ENCODE results near the gene TSPAN6. TPM values are rescaled to one million over a fixed set of nuclear protein-coding genes. Genes with fewer than 3 reads are reported as not detected.

Gene TSPAN6
- total RNA-seq, 4 donors from 2014 or later: 10.8 to 17.0 (median 14.8) TPM

DNA sequence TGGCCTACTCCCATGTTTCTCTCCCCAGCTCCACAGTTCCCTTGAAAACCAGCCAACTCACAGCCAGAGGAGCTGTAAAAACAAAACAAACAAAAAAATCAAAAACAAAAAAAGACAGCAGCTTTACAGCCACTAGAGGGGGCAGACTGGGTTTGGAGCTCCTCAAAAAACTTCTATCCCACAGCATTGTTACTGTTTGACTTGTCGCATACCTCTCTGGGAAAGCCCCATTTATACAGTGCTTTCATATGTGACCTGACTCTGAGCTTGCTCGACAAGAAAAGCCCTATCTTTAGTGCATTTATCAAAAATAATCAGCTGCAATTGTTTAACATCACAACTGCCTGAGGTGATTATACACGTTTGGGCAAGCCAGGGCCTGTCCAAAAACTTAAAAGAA lies 21.6 kb downstream of the TSPAN6 start:
- no peak overlapping the region for H3K27ac ChIP-seq
- H3K4me1 ChIP-seq: no peaks in the 10 kb centered on the region
- no peaks in the 10 kb centered on the region for H3K27me3 ChIP-seq
- TF ChIP-seq, protein P1, sequence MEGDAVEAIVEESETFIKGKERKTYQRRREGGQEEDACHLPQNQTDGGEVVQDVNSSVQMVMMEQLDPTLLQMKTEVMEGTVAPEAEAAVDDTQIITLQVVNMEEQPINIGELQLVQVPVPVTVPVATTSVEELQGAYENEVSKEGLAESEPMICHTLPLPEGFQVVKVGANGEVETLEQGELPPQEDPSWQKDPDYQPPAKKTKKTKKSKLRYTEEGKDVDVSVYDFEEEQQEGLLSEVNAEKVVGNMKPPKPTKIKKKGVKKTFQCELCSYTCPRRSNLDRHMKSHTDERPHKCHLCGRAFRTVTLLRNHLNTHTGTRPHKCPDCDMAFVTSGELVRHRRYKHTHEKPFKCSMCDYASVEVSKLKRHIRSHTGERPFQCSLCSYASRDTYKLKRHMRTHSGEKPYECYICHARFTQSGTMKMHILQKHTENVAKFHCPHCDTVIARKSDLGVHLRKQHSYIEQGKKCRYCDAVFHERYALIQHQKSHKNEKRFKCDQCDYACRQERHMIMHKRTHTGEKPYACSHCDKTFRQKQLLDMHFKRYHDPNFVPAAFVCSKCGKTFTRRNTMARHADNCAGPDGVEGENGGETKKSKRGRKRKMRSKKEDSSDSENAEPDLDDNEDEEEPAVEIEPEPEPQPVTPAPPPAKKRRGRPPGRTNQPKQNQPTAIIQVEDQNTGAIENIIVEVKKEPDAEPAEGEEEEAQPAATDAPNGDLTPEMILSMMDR (IDR thresholded peaks at IDR 0.05): peak in 1 of 2 donors; percentile 19
- TF ChIP-seq POLR2AphosphoS5 (IDR thresholded peaks at IDR 0.05): no peak
- no peak overlapping the region for H3K4me3 ChIP-seq
- DNase-seq (ENCODE audit: low spot score in 2 of 2): no peak
- WGBS: 16% methylated on average over 3 of the region's 3 CpGs
- H3K9me3 ChIP-seq: no peaks in the 10 kb centered on the region
- H3K36me3 ChIP-seq: no peaks in the 10 kb centered on the region

DNA sequence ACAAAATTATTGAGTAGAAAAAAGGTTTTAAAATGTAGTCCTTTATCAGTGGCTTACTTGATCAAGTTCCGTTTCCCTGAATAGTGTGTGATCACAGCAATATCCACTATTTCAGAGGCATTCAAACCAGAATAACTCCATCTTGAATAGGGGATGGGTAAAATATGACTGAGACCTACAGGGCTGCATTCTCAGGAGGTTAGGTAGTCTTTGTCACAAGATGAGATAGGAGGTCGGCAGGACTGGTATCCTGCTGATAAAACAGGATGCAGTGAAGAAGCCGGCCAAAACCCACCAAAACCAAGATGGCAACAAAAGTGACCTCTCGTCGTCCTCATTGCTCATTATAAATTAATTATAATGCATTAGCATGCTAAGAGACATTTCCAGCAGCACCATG lies 24.7 kb downstream of the TSPAN6 start:
- 76% methylated on average over 5 of the region's 5 CpGs for WGBS
- Histone ChIP-seq H3K4me1 (no peaks in the 10 kb centered on the region), H3K9me3 (no peaks in the 10 kb centered on the region), H3K27me3 (no peaks in the 10 kb centered on the region), H3K4me3 (no peak overlapping the region), H3K27ac (no peak overlapping the region), H3K36me3 (no peaks in the 10 kb centered on the region)
- no peak for TF ChIP-seq POLR2AphosphoS5 (IDR thresholded peaks at IDR 0.05)
- TF ChIP-seq EP300 (IDR thresholded peaks at IDR 0.05): no peak
- TF ChIP-seq, protein P1 (IDR thresholded peaks at IDR 0.05): no peak
- no peak for TF ChIP-seq POLR2A (IDR thresholded peaks at IDR 0.05)
- no peak for DNase-seq (ENCODE audit: low spot score in 2 of 2)

DNA sequence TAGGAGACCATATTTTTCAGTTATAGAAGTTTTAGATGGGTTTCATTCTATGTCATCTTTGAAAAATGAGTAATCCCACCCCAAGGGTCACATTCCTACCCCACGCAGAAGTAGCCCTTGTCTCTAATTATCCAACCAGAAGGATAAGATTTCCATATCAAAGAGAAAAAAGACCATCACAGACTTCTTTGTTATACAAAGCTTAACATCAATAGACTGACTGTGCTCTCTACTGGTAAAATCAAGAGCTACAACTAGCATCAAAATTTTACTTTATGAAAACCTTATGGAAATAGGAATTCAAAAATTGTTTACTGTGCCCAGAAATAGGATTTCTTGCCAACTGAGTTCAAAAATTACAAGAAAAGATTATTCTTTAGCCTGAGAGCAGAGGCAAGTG lies 27.0 kb downstream of the TSPAN6 start:
- Histone ChIP-seq H3K4me3 (no peak overlapping the region), H3K9me3 (no peaks in the 10 kb centered on the region), H3K36me3 (no peaks in the 10 kb centered on the region), H3K27me3 (no peaks in the 10 kb centered on the region), H3K27ac (no peak overlapping the region), H3K4me1 (no peaks in the 10 kb centered on the region)
- TF ChIP-seq, protein P1 (IDR thresholded peaks at IDR 0.05): no peak
- no peak for TF ChIP-seq EP300 (IDR thresholded peaks at IDR 0.05)
- TF ChIP-seq POLR2AphosphoS5 (IDR thresholded peaks at IDR 0.05): no peak
- no peak for TF ChIP-seq POLR2A (IDR thresholded peaks at IDR 0.05)
- WGBS: 8% methylated on average over 1 of the region's 1 CpG
- DNase-seq (ENCODE audit: low spot score in 2 of 2): no peak

DNA sequence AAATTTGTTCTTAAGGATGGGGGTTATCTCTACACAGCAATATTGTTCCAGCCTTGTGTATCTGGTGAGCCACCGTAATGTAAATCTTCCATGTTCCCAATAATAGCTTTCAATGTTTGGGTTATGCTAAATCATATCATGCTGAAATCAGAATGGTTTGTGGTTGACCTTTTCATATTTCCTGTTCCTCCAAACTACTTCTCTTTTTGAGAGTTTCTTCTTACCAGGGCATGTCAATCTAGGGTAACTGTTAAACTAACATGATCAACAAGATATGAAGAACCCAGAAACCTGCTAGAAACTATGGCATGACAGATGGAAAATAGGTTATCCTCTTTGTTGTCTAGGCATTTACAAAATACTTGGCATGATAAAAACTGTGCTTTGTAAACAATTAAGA lies 29.9 kb downstream of the TSPAN6 start:
- no peak for DNase-seq (ENCODE audit: low spot score in 2 of 2)
- Histone ChIP-seq H3K27ac (no peak overlapping the region), H3K36me3 (no peaks in the 10 kb centered on the region), H3K4me1 (no peaks in the 10 kb centered on the region), H3K9me3 (no peaks in the 10 kb centered on the region), H3K4me3 (no peak overlapping the region), H3K27me3 (no peaks in the 10 kb centered on the region)
- WGBS: 91% methylated on average over 1 of the region's 1 CpG
- no peak for TF ChIP-seq POLR2AphosphoS5 (IDR thresholded peaks at IDR 0.05)
- TF ChIP-seq, protein P1 (IDR thresholded peaks at IDR 0.05): no peak
- no peak for TF ChIP-seq POLR2A (IDR thresholded peaks at IDR 0.05)
- no peak for TF ChIP-seq EP300 (IDR thresholded peaks at IDR 0.05)

DNA sequence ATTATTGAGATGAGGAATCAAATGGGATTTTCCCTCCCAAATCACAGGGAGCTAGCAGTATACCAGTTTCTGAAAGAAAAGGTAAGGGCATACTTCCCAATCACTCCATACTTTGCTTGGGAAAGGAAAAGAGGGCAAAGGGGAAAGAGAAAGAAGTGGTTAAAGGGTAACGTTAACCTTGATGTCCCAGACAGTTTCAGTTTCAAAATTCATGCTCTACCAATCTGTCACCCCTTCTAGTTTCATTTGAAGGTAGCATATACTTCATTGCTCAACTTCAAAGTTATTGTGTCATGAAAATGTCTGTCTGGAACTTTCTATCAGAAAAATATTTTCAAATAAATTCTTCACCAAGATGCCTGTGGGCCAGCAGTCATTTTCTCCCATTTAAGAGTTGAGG lies 35.8 kb downstream of the TSPAN6 start:
- Histone ChIP-seq H3K27ac (no peak overlapping the region), H3K9me3 (no peaks in the 10 kb centered on the region), H3K27me3 (no peaks in the 10 kb centered on the region), H3K4me1 (no peaks in the 10 kb centered on the region), H3K36me3 (no peaks in the 10 kb centered on the region), H3K4me3 (no peak overlapping the region)
- TF ChIP-seq, protein P1 (IDR thresholded peaks at IDR 0.05): no peak
- TF ChIP-seq POLR2AphosphoS5 (IDR thresholded peaks at IDR 0.05) (no peak), POLR2A (IDR thresholded peaks at IDR 0.05) (no peak), EP300 (IDR thresholded peaks at IDR 0.05) (no peak)
- DNase-seq (ENCODE audit: low spot score in 2 of 2): no peak
- 62% methylated on average over 1 of the region's 1 CpG for WGBS

Measured in suprapubic skin (tissue), 4 donors.